Hepatocyte (in vitro differentiated cells): ENCODE data around the gene LCN12. TPM values are rescaled to one million over a fixed set of nuclear protein-coding genes. Genes with fewer than 3 reads are reported as not detected.

ENCODE experiments used
- DNase-seq: peaks from one replicate; pipeline ENCODE4 v3.0.0-alpha.2; 2016; ENCODE audit warnings: low spot score
- H2AFZ ChIP-seq: fragments of 200-600 bp; sonication (generic); 2 replicates; pipeline ENCODE4 v1.6.0; 2016; ENCODE audit warnings: antibody characterized with exemption, mild to moderate bottlenecking
- H3K27ac ChIP-seq: fragments of 200-600 bp; sonication (generic); 2 replicates; pipeline ENCODE4 v1.5.1; 2016; ENCODE audit warnings: mild to moderate bottlenecking
- H3K27me3 ChIP-seq: fragments of 200-600 bp; sonication (generic); 2 replicates; pipeline ENCODE4 v1.6.1; 2016
- H3K36me3 ChIP-seq: fragments of 200-600 bp; sonication (generic); replicated peaks from 2 replicates; pipeline ENCODE4 v1.5.1; 2016; ENCODE audit warnings: low read depth; ENCODE audit not compliant: insufficient read depth
- H3K4me1 ChIP-seq: fragments of 200-600 bp; sonication (generic); 2 replicates; pipeline ENCODE4 v1.5.1; 2016; ENCODE audit warnings: mild to moderate bottlenecking, moderate library complexity; ENCODE audit not compliant: insufficient read depth
- H3K4me2 ChIP-seq: fragments of 200-600 bp; sonication (generic); 2 replicates; pipeline ENCODE4 v1.6.0; 2016
- H3K4me3 ChIP-seq: fragments of 200-600 bp; sonication (generic); 2 replicates; pipeline ENCODE4 v1.5.1; 2016; ENCODE audit warnings: mild to moderate bottlenecking
- H3K79me2 ChIP-seq: fragments of 200-600 bp; sonication (generic); 2 replicates; pipeline ENCODE4 v1.6.0; 2017; ENCODE audit warnings: mild to moderate bottlenecking
- H3K9me2 ChIP-seq: fragments of 200-600 bp; sonication (generic); replicated peaks from 2 replicates; pipeline ENCODE4 v1.6.0; 2017; ENCODE audit warnings: mild to moderate bottlenecking; ENCODE audit not compliant: insufficient read depth
- H3K9me3 ChIP-seq: fragments of 200-600 bp; sonication (generic); 2 replicates; pipeline ENCODE4 v1.5.1; 2016; ENCODE audit warnings: low read depth, mild to moderate bottlenecking
- H4K20me1 ChIP-seq: fragments of 200-600 bp; sonication (generic); 2 replicates; pipeline ENCODE4 v1.6.0; 2016; ENCODE audit warnings: mild to moderate bottlenecking; ENCODE audit not compliant: insufficient read depth, poor library complexity, severe bottlenecking
- CTCF ChIP-seq: fragments of 200-600 bp; sonication (generic); IDR thresholded peaks from 2 replicates; pipeline ENCODE4 v1.5.1; 2016; ENCODE audit warnings: antibody characterized with exemption, mild to moderate bottlenecking; ENCODE audit not compliant: poor library complexity
- EZH2 ChIP-seq: fragments of 200-600 bp; sonication (generic); IDR thresholded peaks from 2 replicates; pipeline ENCODE4 v1.6.1; 2016; ENCODE audit warnings: antibody characterized with exemption, mild to moderate bottlenecking, borderline replicate concordance
- EZH2phosphoT487 ChIP-seq: fragments of 200-600 bp; sonication (generic); IDR thresholded peaks from one replicate; pipeline ENCODE4 v1.6.1; 2018; ENCODE audit warnings: antibody characterized with exemption, mild to moderate bottlenecking, low read depth, moderate library complexity; ENCODE audit not compliant: unreplicated experiment, severe bottlenecking
- WGBS: methylation state at CpG from one replicate; pipeline ENCODE4 v1.1.6; 2016; ENCODE audit warnings: low lambda C conversion rate; ENCODE audit errors: missing lambda C conversion rate; 5-methylcytosine and 5-hydroxymethylcytosine counted together
- polyA plus RNA-seq: library from polyadenylated mRNA; unstranded; fragments of >200 nt; fragmentation: Nextera tagmentation; extraction: Ambion mirVana; gene quantifications from 2 replicates; pipeline ENCODE4 v1.2.1, GENCODE V29; 2016
- total RNA-seq: library from RNA; depleted of rRNA; stranded (reverse); fragments of >200 nt; gene quantifications from 2 replicates; pipeline ENCODE4 v1.2.3, GENCODE V29; 2014

Gene LCN12
- total and polyA plus RNA-seq, 2 experiments from 2014 or later: 4.1 to 27.4 TPM

GRCh38 chr9:136907011-136907914 lies 44.8 kb upstream of the LCN12 start:
- no peaks in the 10 kb centered on the region for H3K9me2 ChIP-seq
- no peak for DNase-seq
- H3K4me2 ChIP-seq: no peak overlapping the region
- no peak overlapping the region for H3K4me3 ChIP-seq
- no peaks in the 10 kb centered on the region for H4K20me1 ChIP-seq
- WGBS: 97% methylated on average over 29 of the region's 29 CpGs
- no peak overlapping the region for H2AFZ ChIP-seq
- no peaks in the 10 kb centered on the region for H3K36me3 ChIP-seq
- H3K27me3 ChIP-seq: no peaks in the 10 kb centered on the region
- no peaks in the 10 kb centered on the region for H3K9me3 ChIP-seq
- no peaks in the 10 kb centered on the region for H3K79me2 ChIP-seq
- TF ChIP-seq EZH2 (no peak), EZH2phosphoT487 (no peak), CTCF (no peak)
- no peaks in the 10 kb centered on the region for H3K4me1 ChIP-seq
- H3K27ac ChIP-seq: no peak overlapping the region

GRCh38 chr9:136910197-136910900 lies 41.7 kb upstream of the LCN12 start:
- TF ChIP-seq CTCF (no peak), EZH2 (no peak), EZH2phosphoT487 (no peak)
- no peaks in the 10 kb centered on the region for H3K79me2 ChIP-seq
- DNase-seq: no peak
- no peak overlapping the region for H3K4me2 ChIP-seq
- no peaks in the 10 kb centered on the region for H3K27me3 ChIP-seq
- 98% methylated on average over 12 of the region's 12 CpGs for WGBS
- no peak overlapping the region for H3K27ac ChIP-seq
- H3K36me3 ChIP-seq: no peaks in the 10 kb centered on the region
- H3K9me3 ChIP-seq: no peaks in the 10 kb centered on the region
- no peaks in the 10 kb centered on the region for H3K4me1 ChIP-seq
- H3K9me2 ChIP-seq: no peaks in the 10 kb centered on the region
- H4K20me1 ChIP-seq: no peaks in the 10 kb centered on the region
- no peak overlapping the region for H3K4me3 ChIP-seq
- no peak overlapping the region for H2AFZ ChIP-seq

DNA sequence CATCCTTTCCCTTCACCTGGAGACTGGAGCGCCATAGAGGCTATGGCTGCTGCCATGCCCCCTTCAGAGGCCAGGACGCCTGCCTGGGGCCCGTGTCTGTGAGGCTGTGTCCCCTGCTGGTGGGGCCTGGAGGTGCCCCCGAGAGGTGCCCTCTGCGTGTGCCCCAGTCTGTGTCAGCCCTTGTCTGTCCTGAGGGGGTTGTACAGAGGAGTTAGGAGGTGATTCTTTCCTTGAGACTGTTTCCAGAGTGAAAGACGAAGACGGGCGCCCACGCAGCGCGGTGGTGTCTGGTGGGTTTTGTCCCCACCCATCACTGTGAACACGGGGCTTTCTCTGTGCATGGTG lies 41.2 kb upstream of the LCN12 start:
- no peak for DNase-seq
- H3K36me3 ChIP-seq: no peaks in the 10 kb centered on the region
- no peaks in the 10 kb centered on the region for H3K4me1 ChIP-seq
- H3K4me2 ChIP-seq: no peak overlapping the region
- no peak overlapping the region for H2AFZ ChIP-seq
- no peaks in the 10 kb centered on the region for H3K9me2 ChIP-seq
- no peak for TF ChIP-seq EZH2phosphoT487
- TF ChIP-seq CTCF: no peak
- TF ChIP-seq EZH2: no peak
- H3K27me3 ChIP-seq: no peaks in the 10 kb centered on the region
- H4K20me1 ChIP-seq: no peaks in the 10 kb centered on the region
- 95% methylated on average over 12 of the region's 12 CpGs for WGBS
- H3K79me2 ChIP-seq: no peaks in the 10 kb centered on the region
- no peak overlapping the region for H3K27ac ChIP-seq
- no peak overlapping the region for H3K4me3 ChIP-seq
- H3K9me3 ChIP-seq: no peaks in the 10 kb centered on the region
